Panc1 (cell line): ENCODE results near the gene CNTN5. TPM values are rescaled to one million over a fixed set of nuclear protein-coding genes. Genes with fewer than 3 reads are reported as not detected.
"Not testable (repeated sequence)": the region's sequence is repeated elsewhere in the genome, so short reads cannot be mapped to it uniquely, and the experiment has no call there.

Experiments used
- ATAC-seq: fragments of 200-7000 bp; cut with Tn5 transposase; 2 replicates; pipeline ENCODE4 v1.9.1; 2020; ENCODE audit warnings: mild to moderate bottlenecking, moderate library complexity
- BruUV-seq: library from RNA; stranded (reverse); fragments of 400-500 nt; replicated peaks from 2 replicates; lab custom pipeline; 2021; lab: Mats Ljungman, UMichigan
- CTCF ChIA-PET: fragments of 300-600 bp; sonication (Branson Sonifier 250); formaldehyde crosslinking; loops from one replicate; lab custom pipeline; 2022; ENCODE audit warnings: antibody characterized with exemption; lab: Charles Lee
- POLR2A ChIA-PET: fragments of 300-600 bp; sonication (Branson Sonifier 250); formaldehyde crosslinking; loops from one replicate; lab custom pipeline; 2022; ENCODE audit warnings: antibody characterized with exemption; lab: Charles Lee
- DNase-seq: peaks from one replicate; pipeline ENCODE4 v3.0.0-alpha.2; 2010; ENCODE audit warnings: low read depth, low spot score
- H3K27ac ChIP-seq: 2 replicates; pipeline ENCODE4 v1.5.1; 2011; ENCODE audit warnings: mild to moderate bottlenecking, low read length, inconsistent platforms
- H3K27me3 ChIP-seq: fragments of 200-500 bp; sonication (Bioruptor generic); 2 replicates; pipeline ENCODE4 v1.6.0; 2014; ENCODE audit warnings: low read length, inconsistent platforms; ENCODE audit not compliant: control insufficient read depth, insufficient read depth
- H3K36me3 ChIP-seq: fragments of 200-500 bp; sonication (Bioruptor generic); 2 replicates; pipeline ENCODE4 v1.5.1; 2014; ENCODE audit warnings: inconsistent platforms, mild to moderate bottlenecking, low read length, moderate library complexity; ENCODE audit not compliant: control insufficient read depth, insufficient read depth
- H3K4me1 ChIP-seq: 2 replicates; pipeline ENCODE4 v1.5.1; 2011; ENCODE audit warnings: inconsistent platforms, mild to moderate bottlenecking, low read length, moderate library complexity; ENCODE audit not compliant: control insufficient read depth, insufficient read depth
- H3K4me3 ChIP-seq, 2 experiments: 2 replicates each; pipeline ENCODE4 v1.5.1; 2011 to 2012; ENCODE audit warnings: low read depth in 2 of 2, low read length in 2 of 2, mild to moderate bottlenecking in 2 of 2, inconsistent platforms in 1 of 2, moderate library complexity in 1 of 2
- H3K9me3 ChIP-seq: fragments of 200-500 bp; sonication (Bioruptor generic); 2 replicates; pipeline ENCODE4 v1.5.1; 2014; ENCODE audit warnings: low read depth, mild to moderate bottlenecking, inconsistent platforms, low read length, moderate library complexity; ENCODE audit not compliant: control insufficient read depth, insufficient read depth
- CTCF ChIP-seq: fragments of 450-650 bp; IDR thresholded peaks from 2 replicates; pipeline ENCODE4 v1.5.1; 2017; ENCODE audit warnings: mild to moderate bottlenecking
- POLR2AphosphoS5 ChIP-seq: IDR thresholded peaks from 2 replicates; pipeline ENCODE4 v1.6.1; 2012; ENCODE audit warnings: mild to moderate bottlenecking, low read depth, low read length, moderate library complexity
- REST ChIP-seq, 2 experiments: IDR thresholded peaks; 2 replicates each; pipeline ENCODE4 v1.6.1; 2011 to 2012; ENCODE audit warnings: low read depth in 2 of 2, control low read depth in 1 of 2, low read length in 1 of 2, mild to moderate bottlenecking in 1 of 2, moderate library complexity in 1 of 2; ENCODE audit not compliant: insufficient read depth in 1 of 2
- SIN3A ChIP-seq: IDR thresholded peaks from 2 replicates; pipeline ENCODE4 v1.6.1; 2012; ENCODE audit warnings: low read depth, mild to moderate bottlenecking, low read length, moderate library complexity, borderline replicate concordance; ENCODE audit not compliant: insufficient read depth
- TCF7L2 ChIP-seq: IDR thresholded peaks from 2 replicates; pipeline ENCODE4 v1.6.1; 2011; ENCODE audit warnings: mild to moderate bottlenecking, low read depth, low read length, inconsistent platforms
- in situ Hi-C: cut with HindIII; loops from 2 replicates; pipeline ENCODE4 v1.10.0; 2016; ENCODE audit warnings: low sequenced_read_pairs, low pct_unique_long_range_greater_than_20kb
- intact Hi-C: fragments of 100-400 bp; cut with micrococcal nuclease; formaldehyde crosslinking; loops from one replicate; pipeline ENCODE4 v1.10.0; 2022; ENCODE audit not compliant: unreplicated experiment
- total RNA-seq: library from RNA; stranded (reverse); gene quantifications from one replicate; pipeline ENCODE4 v1.2.1, GENCODE V29; 2021; ENCODE audit not compliant: unreplicated experiment

The CNTN5 gene
- total RNA-seq, 1 experiment from 2014 or later, result not detected

GRCh38 chr11:99117603-99118002, 96.9 kb downstream of the CNTN5 start:
- BruUV-seq, result no TSS peak
- H3K27ac ChIP-seq, result no peak overlapping the region
- no peaks in the 10 kb centered on the region for H3K9me3 ChIP-seq
- intact Hi-C loops (no loop called here), in situ Hi-C loops (no loop called here)
- CTCF ChIA-PET, result no interaction called here
- ATAC-seq (no peak), DNase-seq (no peak)
- H3K27me3 ChIP-seq, result no peaks in the 10 kb centered on the region
- POLR2A ChIA-PET, result no interaction called here
- no peaks in the 10 kb centered on the region for H3K4me1 ChIP-seq
- no peak overlapping the region for H3K4me3 ChIP-seq
- H3K36me3 ChIP-seq, result no peaks in the 10 kb centered on the region
- 0 out of 2 replicates have a peak, but pooled peaks have one; percentile 7 for TF ChIP-seq CTCF
- TF ChIP-seq TCF7L2, result no peak

- ATAC-seq, POLR2A ChIA-PET, intact Hi-C loops, H3K4me3 ChIP-seq, H3K9me3 ChIP-seq, CTCF ChIA-PET, H3K27me3 ChIP-seq, BruUV-seq, H3K27ac ChIP-seq, H3K36me3 ChIP-seq, H3K4me1 ChIP-seq, in situ Hi-C loops, DNase-seq: not testable (repeated sequence)
Measured at GRCh38 chr11:99133862-99134261, 113.1 kb downstream of the CNTN5 start.

- intact Hi-C loops (no loop called here), in situ Hi-C loops (no loop called here)
- BruUV-seq, result no TSS peak
- no peaks in the 10 kb centered on the region for H3K27me3 ChIP-seq
- H3K9me3 ChIP-seq, result no peaks in the 10 kb centered on the region
- DNase-seq, result no peak
- H3K27ac ChIP-seq, result no peak overlapping the region
- ChIA-PET POLR2A (no interaction called here), CTCF (no interaction called here)
- ATAC-seq, result no peak
- no peaks in the 10 kb centered on the region for H3K36me3 ChIP-seq
- TF ChIP-seq SIN3A (no peak), POLR2AphosphoS5 (no peak), CTCF (no peak), TCF7L2 (no peak), REST (IDR thresholded peaks at IDR 0.05; ENCODE audit: insufficient read depth in 1 of 2, low read depth in 2 of 2, low read length in 1 of 2) (no peak)
- no peak overlapping the region for H3K4me3 ChIP-seq
- no peaks in the 10 kb centered on the region for H3K4me1 ChIP-seq
Measured at GRCh38 chr11:99135508-99135907, 114.8 kb downstream of the CNTN5 start.
